ENCODE results near the gene IFNA14.

Gene IFNA14

GRCh38 chr9:21266733-21267484, 27.1 kb upstream of the IFNA14 start:
- H3K4me3 ChIP-seq (ENCODE audit: low read depth, low read length): no peak overlapping the region
- no peak for TF ChIP-seq CTCF (IDR thresholded peaks at IDR 0.05; ENCODE audit: borderline replicate concordance, insufficient read depth, low read depth, low read length)

- H3K4me3 ChIP-seq (ENCODE audit: low read depth, low read length): no peak overlapping the region
- no peak for TF ChIP-seq CTCF (IDR thresholded peaks at IDR 0.05; ENCODE audit: borderline replicate concordance, insufficient read depth, low read depth, low read length)
These were observed 25.8 kb upstream of the IFNA14 start for GRCh38 chr9:21265421-21266189.

GRCh38 chr9:21255538-21256212, 15.9 kb upstream of the IFNA14 start:
- H3K4me3 ChIP-seq (ENCODE audit: low read depth, low read length): no peak overlapping the region
- TF ChIP-seq CTCF (IDR thresholded peaks at IDR 0.05; ENCODE audit: borderline replicate concordance, insufficient read depth, low read depth, low read length): no peak

GRCh38 chr9:21252721-21253547, 13.1 kb upstream of the IFNA14 start:
- peak; percentile 38; the same call in 1 of the 2 replicates for TF ChIP-seq CTCF (IDR thresholded peaks at IDR 0.05; ENCODE audit: borderline replicate concordance, insufficient read depth, low read depth, low read length)
- H3K4me3 ChIP-seq (ENCODE audit: low read depth, low read length): no peak overlapping the region

- no peak for TF ChIP-seq CTCF (IDR thresholded peaks at IDR 0.05; ENCODE audit: borderline replicate concordance, insufficient read depth, low read depth, low read length)
- H3K4me3 ChIP-seq (ENCODE audit: low read depth, low read length): no peak overlapping the region
These were observed 11.8 kb upstream of the IFNA14 start for GRCh38 chr9:21251638-21252037.

GRCh38 chr9:21251190-21251589, 11.4 kb upstream of the IFNA14 start:
- TF ChIP-seq CTCF (IDR thresholded peaks at IDR 0.05; ENCODE audit: borderline replicate concordance, insufficient read depth, low read depth, low read length): no peak

More at GRCh38 chr9:21251190-21251589, 11.4 kb upstream of the IFNA14 start:
- H3K4me3 ChIP-seq (ENCODE audit: low read depth, low read length): no peak overlapping the region
